Fibroblast of lung (primary cell): ENCODE data around the gene GRPEL2. TPM values are rescaled to one million over a fixed set of nuclear protein-coding genes. Genes with fewer than 3 reads are reported as not detected.

Experiments
- DNase-seq, 2 donors: peaks; one replicate each; pipeline versions ENCODE4 v3.0.0 to v3.0.0-alpha.2; 2010; ENCODE audit warnings: low read depth in 2 of 2
- H2AFZ ChIP-seq: 2 replicates; pipeline ENCODE4 v1.5.1; 2012; ENCODE audit warnings: low read length, control low read depth, inconsistent platforms
- H3K27ac ChIP-seq: 2 replicates; pipeline ENCODE4 v1.5.1; 2011; ENCODE audit warnings: low read length, control low read depth; ENCODE audit not compliant: insufficient read depth
- H3K27me3 ChIP-seq: 2 replicates; pipeline ENCODE4 v1.5.1; 2011; ENCODE audit warnings: mild to moderate bottlenecking, low read length; ENCODE audit not compliant: control insufficient read depth, insufficient read depth
- H3K36me3 ChIP-seq: 2 replicates; pipeline ENCODE4 v1.5.1; 2011; ENCODE audit warnings: low read length; ENCODE audit not compliant: control insufficient read depth, insufficient read depth
- H3K4me1 ChIP-seq: 2 replicates; pipeline ENCODE4 v1.5.1; 2011; ENCODE audit warnings: low read length; ENCODE audit not compliant: control insufficient read depth, insufficient read depth; ENCODE audit errors: extremely low read depth
- H3K4me2 ChIP-seq: 2 replicates; pipeline ENCODE4 v1.5.1; 2011; ENCODE audit warnings: low read length, control low read depth; ENCODE audit not compliant: insufficient read depth; ENCODE audit errors: extremely low read depth
- H3K4me3 ChIP-seq, 4 experiments: fragments of 200-600 bp in 1 of 4; sonication (generic) in 1 of 4; replicated peaks in 1 of 4; 2 replicates each; pipeline ENCODE4 v1.5.1; 2011 to 2016; ENCODE audit warnings: low read length in 4 of 4, low read depth in 3 of 4, mild to moderate bottlenecking in 3 of 4, control low read depth in 2 of 4, inconsistent platforms in 1 of 4, mixed read lengths in 1 of 4; ENCODE audit not compliant: insufficient read depth in 1 of 4; ENCODE audit errors: control extremely low read depth in 1 of 4
- H3K79me2 ChIP-seq: 2 replicates; pipeline ENCODE4 v1.5.1; 2012; ENCODE audit warnings: mild to moderate bottlenecking, low read length, inconsistent platforms; ENCODE audit not compliant: control insufficient read depth, insufficient read depth
- H3K9ac ChIP-seq: 2 replicates; pipeline ENCODE4 v1.5.1; 2011; ENCODE audit warnings: mild to moderate bottlenecking, low read length, control low read depth; ENCODE audit not compliant: insufficient read depth
- H3K9me3 ChIP-seq: 2 replicates; pipeline ENCODE4 v1.5.1; 2012; ENCODE audit warnings: low read depth, low read length; ENCODE audit not compliant: control insufficient read depth, insufficient read depth
- H4K20me1 ChIP-seq: 2 replicates; pipeline ENCODE4 v1.5.1; 2011; ENCODE audit warnings: low read length; ENCODE audit not compliant: control insufficient read depth, insufficient read depth; ENCODE audit errors: extremely low read depth
- CTCF ChIP-seq, 2 donors: IDR thresholded peaks in 1 of 2; conservative IDR thresholded peaks in 1 of 2; 1 replicate in 1 of 2; 2 replicates in 1 of 2; pipeline ENCODE4 v1.5.1; 2011 to 2012; ENCODE audit warnings: low read length in 2 of 2, control low read depth in 1 of 2, inconsistent platforms in 1 of 2, low read depth in 1 of 2, mild to moderate bottlenecking in 1 of 2
- EZH2 ChIP-seq: IDR thresholded peaks from 2 replicates; pipeline ENCODE4 v1.5.1; 2012; ENCODE audit warnings: low read length, control low read depth, mild to moderate bottlenecking; ENCODE audit errors: missing control alignments
- polyA plus RNA-seq, 2 donors: library from polyadenylated mRNA; depleted of rRNA in 1 of 2; stranded (reverse) in 1 of 2; unstranded in 1 of 2; fragments of >200 nt; gene quantifications; 2 replicates each; pipeline ENCODE4 v1.2.1, GENCODE V29; 2011 to 2012; ENCODE audit warnings: missing spikeins in 1 of 2
- total RNA-seq: library from RNA; depleted of rRNA; stranded (reverse); fragments of >200 nt; gene quantifications from 2 replicates; pipeline ENCODE4 v1.2.1, GENCODE V29; 2014

GRPEL2 gene
- total and polyA plus RNA-seq, 2 donors (not counting 1 experiment from before 2014, with no cell fraction given): 15.3 to 29.6 TPM

- H3K4me2 ChIP-seq: no peak within 1 kb of the TSS
- H3K27me3 ChIP-seq: no peaks in the 10 kb centered on the region
- TF ChIP-seq CTCF (conservative IDR thresholded peaks at IDR 0.05 in 1 of 2, IDR thresholded peaks at IDR 0.05 in 1 of 2; ENCODE audit: low read depth in 1 of 2, low read length in 2 of 2) (no peak), EZH2 (no peak)
- no peaks in the 10 kb centered on the region for H4K20me1 ChIP-seq
- no peak within 1 kb of the TSS for H3K27ac ChIP-seq
- H3K9ac ChIP-seq: no peak within 1 kb of the TSS
- no peak within 1 kb of the TSS for H3K4me3 ChIP-seq
- H3K9me3 ChIP-seq: no peaks in the 10 kb centered on the region
- no peaks in the 10 kb centered on the region for H3K36me3 ChIP-seq
- peaks cover 19% of the 10 kb centered on the region for H3K4me1 ChIP-seq
- H3K79me2 ChIP-seq: no peaks in the 10 kb centered on the region
- DNase-seq: no peak
- H2AFZ ChIP-seq: no peak within 1 kb of the TSS
Measured at GRCh38 chr5:149379177-149379761, 34.0 kb downstream of the GRPEL2 start, which contains the start of gene IL17B. IL17B (minus strand) TSS chr5:149379292; CDS start chr5:149379225, 67 bp downstream.

GRCh38 chr5:149379818-149380374, 34.6 kb downstream of the GRPEL2 start:
- Histone ChIP-seq H3K27ac (no peak overlapping the region), H3K4me2 (no peak overlapping the region), H3K36me3 (no peaks in the 10 kb centered on the region), H3K4me3 (no peak overlapping the region), H3K27me3 (no peaks in the 10 kb centered on the region), H2AFZ (no peak overlapping the region), H3K9me3 (no peaks in the 10 kb centered on the region), H3K4me1 (peaks cover 19% of the 10 kb centered on the region), H3K9ac (no peak overlapping the region), H4K20me1 (no peaks in the 10 kb centered on the region), H3K79me2 (no peaks in the 10 kb centered on the region)
- no peak for DNase-seq
- TF ChIP-seq CTCF (conservative IDR thresholded peaks at IDR 0.05 in 1 of 2, IDR thresholded peaks at IDR 0.05 in 1 of 2; ENCODE audit: low read depth in 1 of 2, low read length in 2 of 2) (no peak), EZH2 (no peak)

- Histone ChIP-seq H3K4me1 (peaks cover 22% of the 10 kb centered on the region), H3K9ac (no peak overlapping the region), H3K4me3 (no peak overlapping the region), H4K20me1 (no peaks in the 10 kb centered on the region), H2AFZ (no peak overlapping the region), H3K4me2 (no peak overlapping the region), H3K27ac (no peak overlapping the region), H3K9me3 (no peaks in the 10 kb centered on the region), H3K79me2 (no peaks in the 10 kb centered on the region), H3K27me3 (no peaks in the 10 kb centered on the region), H3K36me3 (no peaks in the 10 kb centered on the region)
- TF ChIP-seq CTCF (conservative IDR thresholded peaks at IDR 0.05 in 1 of 2, IDR thresholded peaks at IDR 0.05 in 1 of 2; ENCODE audit: low read depth in 1 of 2, low read length in 2 of 2) (no peak), EZH2 (no peak)
- DNase-seq: peak in 1 of 2 donors; percentile 41
Measured at GRCh38 chr5:149380466-149381121, 35.3 kb downstream of the GRPEL2 start.
